ENCODE results near the gene CAPN15. TPM values are rescaled to one million over a fixed set of nuclear protein-coding genes. Genes with fewer than 3 reads are reported as not detected.

The CAPN15 gene
- polyA plus RNA-seq, 2 of the 4 experiments (the other 2 are of a cell fraction), result 11.4 to 33.3 TPM

GRCh38 chr16:561957-562938 is 34.7 kb downstream of the CAPN15 start:
- no peaks in the 10 kb centered on the region for H3K9me3 ChIP-seq
- FAIRE-seq (no peak), ATAC-seq (0 out of 6 replicates have a peak, but pooled peaks of 1 of the 2 experiments have one; percentile 2), DNase-seq (ENCODE audit: low read depth in 1 of 2, low spot score in 1 of 2) (no peak)
- TF ChIP-seq EHF (CRISPR knock-in tag; IDR thresholded peaks at IDR 0.05), result no peak
- no peak for TF ChIP-seq E2F6 (IDR thresholded peaks at IDR 0.05; ENCODE audit: borderline replicate concordance, low read depth)
- TF ChIP-seq NPAS2 (CRISPR knock-in tag; IDR thresholded peaks at IDR 0.05; ENCODE audit: borderline replicate concordance), result no peak
- TF ChIP-seq HOXB5 (CRISPR knock-in tag; IDR thresholded peaks at IDR 0.05), result no peak
- no peak for TF ChIP-seq CHD4 (IDR thresholded peaks at IDR 0.05; ENCODE audit: borderline replicate concordance)
- TF ChIP-seq RFX5 (IDR thresholded peaks at IDR 0.05), result no peak
- TF ChIP-seq CTCF (IDR thresholded peaks at IDR 0.05), result no peak
- no peak for TF ChIP-seq HOXB13 (CRISPR knock-in tag; IDR thresholded peaks at IDR 0.05; ENCODE audit: low read depth)
- TF ChIP-seq SMC3 (IDR thresholded peaks at IDR 0.05), result no peak
- TF ChIP-seq RNF2 (IDR thresholded peaks at IDR 0.05; ENCODE audit: borderline replicate concordance, low read depth), result no peak
- TF ChIP-seq TFCP2L1 (CRISPR knock-in tag; IDR thresholded peaks at IDR 0.05), result no peak
- TF ChIP-seq KDM5A (IDR thresholded peaks at IDR 0.05), result no peak
- no peak for TF ChIP-seq SREBF2 (IDR thresholded peaks at IDR 0.05)
- no peak for TF ChIP-seq PHF8 (IDR thresholded peaks at IDR 0.05; ENCODE audit: borderline replicate concordance, low read depth)
- no peak for TF ChIP-seq MAX (IDR thresholded peaks at IDR 0.05)
- no peak for TF ChIP-seq EHMT2 (IDR thresholded peaks at IDR 0.05; ENCODE audit: low read depth)
- TF ChIP-seq MAZ (IDR thresholded peaks at IDR 0.05; ENCODE audit: borderline replicate concordance, low read depth, low read length), result no peak
- peaks cover 20% of the 10 kb centered on the region for H3K4me1 ChIP-seq
- WGBS (ENCODE audit: missing lambda C conversion rate), result 76% methylated on average over 43 of the region's 43 CpGs
- POLR2A ChIA-PET, result no interaction called here
- CTCF ChIA-PET, result interaction anchor here (0.6 to 0.8 kb wide), 2 partner anchors 17 to 140 kb away, joined by 3 read pairs; no protein-coding TSS in a partner anchor
- H3K4me3 ChIP-seq, result no peak overlapping the region
- no peak overlapping the region for H3K27ac ChIP-seq
- no peak overlapping the region for H3K4me2 ChIP-seq

GRCh38 chr16:563072-563644 is 35.6 kb downstream of the CAPN15 start:
- CTCF ChIA-PET, result no interaction called here
- WGBS (ENCODE audit: missing lambda C conversion rate), result no CpG with 5 or more reads among the region's 30 CpGs
- no peak for TF ChIP-seq POLR2A (IDR thresholded peaks at IDR 0.05; ENCODE audit: low read length)
- TF ChIP-seq E2F6 (IDR thresholded peaks at IDR 0.05; ENCODE audit: borderline replicate concordance, low read depth), result no peak
- no peak for TF ChIP-seq JUN (IDR thresholded peaks at IDR 0.05)
- no peak for TF ChIP-seq NFE2L2 (conservative IDR thresholded peaks at IDR 0.05; ENCODE audit: low read length)
- no peak for TF ChIP-seq CBX2 (IDR thresholded peaks at IDR 0.05; ENCODE audit: borderline replicate concordance, low read depth)
- TF ChIP-seq EHMT2 (IDR thresholded peaks at IDR 0.05; ENCODE audit: low read depth), result no peak
- no peak for TF ChIP-seq ZNF302 (CRISPR knock-in tag; IDR thresholded peaks at IDR 0.05)
- TF ChIP-seq HMGXB4 (CRISPR knock-in tag; IDR thresholded peaks at IDR 0.05; ENCODE audit: borderline replicate concordance), result no peak
- no peak for TF ChIP-seq USF2 (IDR thresholded peaks at IDR 0.05)
- TF ChIP-seq BHLHE40 (IDR thresholded peaks at IDR 0.05; ENCODE audit: low read depth, low read length), result no peak

More at GRCh38 chr16:563072-563644, 35.6 kb downstream of the CAPN15 start:
- H3K4me3 ChIP-seq, result no peak overlapping the region
- no peak for DNase-seq (ENCODE audit: low read depth in 1 of 2, low spot score in 1 of 2)
- no peaks in the 10 kb centered on the region for H3K9me3 ChIP-seq
- POLR2A ChIA-PET, result no interaction called here
- 0 out of 6 replicates have a peak, but pooled peaks of 1 of the 2 experiments have one; percentile 2 for ATAC-seq
- no peak overlapping the region for H3K4me2 ChIP-seq
- peaks cover 20% of the 10 kb centered on the region for H3K4me1 ChIP-seq
- H3K27ac ChIP-seq, result no peak overlapping the region
- no peak for FAIRE-seq
